ENCODE data around the gene RASA3. TPM values are rescaled to one million over a fixed set of nuclear protein-coding genes. Genes with fewer than 3 reads are reported as not detected.

RASA3 gene
- total RNA-seq, 1 experiment from 2014 or later, result 18.6 TPM

DNA sequence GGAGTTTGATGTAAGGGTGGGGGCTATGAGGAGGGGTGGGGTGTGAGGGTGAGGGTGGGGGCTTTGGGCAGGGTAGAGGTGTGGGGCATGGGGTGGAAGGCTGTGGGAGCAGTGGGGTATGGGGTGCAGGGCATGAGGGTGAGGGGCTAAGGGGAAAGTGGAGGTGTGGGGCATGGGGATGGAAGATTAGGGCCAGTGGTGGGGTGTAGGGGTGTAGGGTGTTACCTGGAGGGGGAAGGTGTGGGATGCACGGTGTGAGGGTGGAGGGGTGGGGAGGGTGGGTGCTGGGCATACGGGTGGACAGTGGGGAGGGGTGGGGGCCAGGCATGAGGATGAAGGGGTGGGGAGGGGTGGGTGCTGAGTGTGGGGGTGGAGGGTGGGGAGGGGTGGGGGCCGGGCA is 22.9 kb upstream of the RASA3 start:
- ATAC-seq (no peak), DNase-seq (ENCODE audit: low read depth, low spot score) (no peak)
- intact Hi-C loops (cut with micrococcal nuclease), result no loop called here
- Histone ChIP-seq H3K79me2 (ENCODE audit: insufficient read depth, low read length) (no peaks in the 10 kb centered on the region), H3K4me3 (replicated peaks in 1 of 2; ENCODE audit: low read depth in 1 of 2, low read length in 2 of 2) (no peak overlapping the region), H3K36me3 (ENCODE audit: control insufficient read depth in 1 of 2, insufficient read depth in 2 of 2, low read length in 2 of 2) (no peaks in the 10 kb centered on the region), H3K9ac (ENCODE audit: low read length) (no peak overlapping the region), H3K27me3 (ENCODE audit: insufficient read depth, low read length) (peaks cover 9% of the 10 kb centered on the region; the same call in 1 of the 2 replicates), H4K20me1 (ENCODE audit: insufficient read depth) (no peaks in the 10 kb centered on the region), H3K4me2 (ENCODE audit: low read length) (no peak overlapping the region), H3K27ac (ENCODE audit: low read depth, low read length) (no peak overlapping the region), H3K4me1 (ENCODE audit: control insufficient read depth in 1 of 2, insufficient read depth in 2 of 2, low read length in 2 of 2) (peaks cover 10 to 25% of the 10 kb centered on the region in 2 experiments), H3K9me3 (ENCODE audit: control insufficient read depth in 1 of 2, insufficient read depth in 1 of 2, low read depth in 1 of 2, low read length in 2 of 2) (no peaks in the 10 kb centered on the region), H2AFZ (ENCODE audit: low read depth, low read length, poor library complexity, severe bottlenecking) (no peak overlapping the region), H3K9me2 (ENCODE audit: insufficient read depth) (no peaks in the 10 kb centered on the region)
- no peak for TF ChIP-seq EZH2 (IDR thresholded peaks at IDR 0.05)
- TF ChIP-seq CBX3 (IDR thresholded peaks at IDR 0.05; ENCODE audit: low read depth), result no peak
- TF ChIP-seq, protein P1, sequence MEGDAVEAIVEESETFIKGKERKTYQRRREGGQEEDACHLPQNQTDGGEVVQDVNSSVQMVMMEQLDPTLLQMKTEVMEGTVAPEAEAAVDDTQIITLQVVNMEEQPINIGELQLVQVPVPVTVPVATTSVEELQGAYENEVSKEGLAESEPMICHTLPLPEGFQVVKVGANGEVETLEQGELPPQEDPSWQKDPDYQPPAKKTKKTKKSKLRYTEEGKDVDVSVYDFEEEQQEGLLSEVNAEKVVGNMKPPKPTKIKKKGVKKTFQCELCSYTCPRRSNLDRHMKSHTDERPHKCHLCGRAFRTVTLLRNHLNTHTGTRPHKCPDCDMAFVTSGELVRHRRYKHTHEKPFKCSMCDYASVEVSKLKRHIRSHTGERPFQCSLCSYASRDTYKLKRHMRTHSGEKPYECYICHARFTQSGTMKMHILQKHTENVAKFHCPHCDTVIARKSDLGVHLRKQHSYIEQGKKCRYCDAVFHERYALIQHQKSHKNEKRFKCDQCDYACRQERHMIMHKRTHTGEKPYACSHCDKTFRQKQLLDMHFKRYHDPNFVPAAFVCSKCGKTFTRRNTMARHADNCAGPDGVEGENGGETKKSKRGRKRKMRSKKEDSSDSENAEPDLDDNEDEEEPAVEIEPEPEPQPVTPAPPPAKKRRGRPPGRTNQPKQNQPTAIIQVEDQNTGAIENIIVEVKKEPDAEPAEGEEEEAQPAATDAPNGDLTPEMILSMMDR (IDR thresholded peaks at IDR 0.05 in 2 of 3, conservative IDR thresholded peaks at IDR 0.05 in 1 of 3; ENCODE audit: borderline replicate concordance in 1 of 3, insufficient read depth in 1 of 3, low read depth in 2 of 3, low read length in 2 of 3), result no peak
- no peak for TF ChIP-seq SRF (IDR thresholded peaks at IDR 0.05; ENCODE audit: low read depth)
- TF ChIP-seq SP1 (IDR thresholded peaks at IDR 0.05; ENCODE audit: low read depth), result no peak
- TF ChIP-seq ZNF274 (IDR thresholded peaks at IDR 0.05; ENCODE audit: low read depth, low read length), result no peak
- RAD21 ChIA-PET (ENCODE audit: low non-redundant PET in 1 of 2, low total read pairs in 2 of 2, uncharacterized antibody in 2 of 2, unreplicated experiment in 2 of 2), result no interaction called here
- POLR2A ChIA-PET, result no interaction called here
- CTCF ChIA-PET, result no interaction called here
- BruUV-seq (replicated peaks), result no TSS peak

DNA sequence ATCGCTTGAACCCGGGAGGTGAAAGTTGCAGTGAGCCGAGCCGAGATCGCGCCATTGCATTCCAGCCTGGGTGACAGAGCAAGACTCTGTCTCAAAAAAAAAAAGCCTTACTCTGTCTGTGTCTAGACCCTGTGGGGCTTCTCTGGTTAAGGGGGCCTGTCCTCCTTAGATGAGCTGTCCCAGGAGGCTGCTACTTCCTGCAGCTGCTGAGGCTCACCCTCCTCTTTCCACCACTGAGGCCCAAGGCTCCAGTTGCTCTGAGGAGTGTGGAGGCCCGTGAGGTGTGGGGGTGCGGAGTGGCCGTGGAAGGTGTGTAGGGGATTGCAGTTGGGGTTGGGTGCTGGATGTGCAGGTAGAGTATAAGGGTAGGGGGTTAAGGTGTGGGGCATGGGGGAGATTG is 22.1 kb upstream of the RASA3 start:
- no peaks in the 10 kb centered on the region for H4K20me1 ChIP-seq (ENCODE audit: insufficient read depth)
- H3K4me2 ChIP-seq (ENCODE audit: low read length), result no peak overlapping the region
- H3K4me3 ChIP-seq (replicated peaks in 1 of 2; ENCODE audit: low read depth in 1 of 2, low read length in 2 of 2), result no peak overlapping the region
- no peaks in the 10 kb centered on the region for H3K9me2 ChIP-seq (ENCODE audit: insufficient read depth)
- H3K9me3 ChIP-seq (ENCODE audit: control insufficient read depth in 1 of 2, insufficient read depth in 1 of 2, low read depth in 1 of 2, low read length in 2 of 2), result no peaks in the 10 kb centered on the region
- BruUV-seq (replicated peaks), result no TSS peak
- H3K9ac ChIP-seq (ENCODE audit: low read length), result no peak overlapping the region
- intact Hi-C loops (cut with micrococcal nuclease), result no loop called here
- ATAC-seq (no peak), DNase-seq (ENCODE audit: low read depth, low spot score) (no peak)
- no peak for TF ChIP-seq CBX3 (IDR thresholded peaks at IDR 0.05; ENCODE audit: low read depth)
- no peak for TF ChIP-seq EGR1 (IDR thresholded peaks at IDR 0.05; ENCODE audit: low read depth)
- no peak for TF ChIP-seq YY1 (IDR thresholded peaks at IDR 0.05; ENCODE audit: extremely low read depth, insufficient replicate concordance, low read depth, low read length)
- H3K4me1 ChIP-seq (ENCODE audit: control insufficient read depth in 1 of 2, insufficient read depth in 2 of 2, low read length in 2 of 2), result peaks cover 10 to 25% of the 10 kb centered on the region in 2 experiments
- no peak overlapping the region for H2AFZ ChIP-seq (ENCODE audit: low read depth, low read length, poor library complexity, severe bottlenecking)
- CTCF ChIA-PET, result no interaction called here
- H3K79me2 ChIP-seq (ENCODE audit: insufficient read depth, low read length), result no peaks in the 10 kb centered on the region
- RAD21 ChIA-PET (ENCODE audit: low non-redundant PET in 1 of 2, low total read pairs in 2 of 2, uncharacterized antibody in 2 of 2, unreplicated experiment in 2 of 2), result no interaction called here
- H3K36me3 ChIP-seq (ENCODE audit: control insufficient read depth in 1 of 2, insufficient read depth in 2 of 2, low read length in 2 of 2), result no peaks in the 10 kb centered on the region
- POLR2A ChIA-PET, result no interaction called here
- no peak overlapping the region for H3K27ac ChIP-seq (ENCODE audit: low read depth, low read length)
- 0 out of 2 replicates have a peak, but pooled peaks cover 2% of the 10 kb centered on the region for H3K27me3 ChIP-seq (ENCODE audit: insufficient read depth, low read length)

Data from HCT116 (cell line).